ENCODE measurements around the gene SLC25A44.
"Not testable (repeated sequence)": the region's sequence is repeated elsewhere in the genome, so short reads cannot be mapped to it uniquely, and the experiment has no call there.

The SLC25A44 gene

GRCh38 chr1:156211243-156211642 lies 17.3 kb downstream of the SLC25A44 start:
- no peak for TF ChIP-seq CTCF (IDR thresholded peaks at IDR 0.05)
- H3K4me3 ChIP-seq = no peak overlapping the region
- DNase-seq (ENCODE audit: low spot score) = no peak
- H3K27ac ChIP-seq = no peak overlapping the region

- DNase-seq (ENCODE audit: low spot score) = no peak
- no peak for TF ChIP-seq CTCF (IDR thresholded peaks at IDR 0.05)
- Histone ChIP-seq H3K27ac (peak overlapping the region; percentile 98 to 99), H3K4me3 (peak overlapping the region; percentile 90)
These were observed 18.2 kb downstream of the SLC25A44 start for GRCh38 chr1:156212130-156212529.

DNA sequence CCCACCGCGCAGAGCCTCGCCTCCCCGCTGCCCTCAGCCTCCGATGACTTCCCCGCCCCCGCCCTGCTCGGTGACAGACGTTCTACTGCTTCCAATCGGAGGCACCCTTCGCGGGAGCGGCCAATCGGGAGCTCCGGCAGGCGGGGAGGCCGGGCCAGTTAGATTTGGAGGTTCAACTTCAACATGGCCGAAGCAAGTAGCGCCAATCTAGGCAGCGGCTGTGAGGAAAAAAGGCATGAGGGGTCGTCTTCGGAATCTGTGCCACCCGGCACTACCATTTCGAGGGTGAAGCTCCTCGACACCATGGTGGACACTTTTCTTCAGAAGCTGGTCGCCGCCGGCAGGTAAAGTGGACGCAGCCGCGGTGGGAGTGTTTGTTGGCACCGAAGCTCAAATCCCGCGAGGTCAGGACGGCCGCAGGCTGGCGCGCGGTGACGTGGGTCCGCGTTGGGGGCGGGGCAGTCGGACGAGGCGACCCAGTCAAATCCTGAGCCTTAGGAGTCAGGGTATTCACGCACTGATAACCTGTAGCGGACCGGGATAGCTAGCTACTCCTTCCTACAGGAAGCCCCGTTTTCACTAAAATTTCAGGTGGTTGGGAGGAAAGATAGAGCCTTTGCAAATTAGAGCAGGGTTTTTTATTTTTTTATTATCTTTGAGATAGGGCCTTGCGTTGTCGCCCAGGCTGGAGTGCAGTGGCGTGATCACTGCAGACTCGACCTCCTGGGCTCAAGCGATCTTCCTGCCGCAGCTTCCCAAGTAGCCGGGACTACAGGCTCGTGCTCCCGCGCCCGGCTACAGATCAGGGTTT lies 19.1 kb downstream of the SLC25A44 start, which contains the start of gene PMF1:
PMF1 (plus strand) TSS at position 175 of the 811 bp plus-strand sequence; CDS start at position 184, 9 bp downstream.
- TF ChIP-seq CTCF (IDR thresholded peaks at IDR 0.05) = no peak
- H3K4me3 ChIP-seq = peak within 1 kb of the TSS; percentile 90
- H3K27ac ChIP-seq = peak within 1 kb of the TSS; percentile 98 to 99
- peak; percentile 98 for DNase-seq (ENCODE audit: low spot score)

DNA sequence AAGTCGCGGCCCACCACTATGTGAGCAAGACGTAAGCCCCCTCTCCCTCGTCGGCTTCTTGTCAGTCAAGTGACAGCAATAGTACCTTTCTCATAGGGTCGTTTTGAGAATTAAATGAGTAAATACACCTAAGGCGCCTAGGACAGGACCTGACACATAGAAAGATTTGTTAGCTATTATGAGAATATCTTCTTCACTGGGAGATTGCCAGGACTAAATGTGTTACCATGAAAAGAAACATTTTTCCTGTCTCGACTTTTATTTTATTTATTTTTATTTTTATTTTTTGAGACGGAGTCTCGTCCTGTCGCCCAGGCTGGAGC lies 19.7 kb downstream of the SLC25A44 start:
- peak overlapping the region; percentile 90 for H3K4me3 ChIP-seq
- no peak for TF ChIP-seq CTCF (IDR thresholded peaks at IDR 0.05)
- H3K27ac ChIP-seq = peak overlapping the region; percentile 98 to 99
- no peak for DNase-seq (ENCODE audit: low spot score)

DNA sequence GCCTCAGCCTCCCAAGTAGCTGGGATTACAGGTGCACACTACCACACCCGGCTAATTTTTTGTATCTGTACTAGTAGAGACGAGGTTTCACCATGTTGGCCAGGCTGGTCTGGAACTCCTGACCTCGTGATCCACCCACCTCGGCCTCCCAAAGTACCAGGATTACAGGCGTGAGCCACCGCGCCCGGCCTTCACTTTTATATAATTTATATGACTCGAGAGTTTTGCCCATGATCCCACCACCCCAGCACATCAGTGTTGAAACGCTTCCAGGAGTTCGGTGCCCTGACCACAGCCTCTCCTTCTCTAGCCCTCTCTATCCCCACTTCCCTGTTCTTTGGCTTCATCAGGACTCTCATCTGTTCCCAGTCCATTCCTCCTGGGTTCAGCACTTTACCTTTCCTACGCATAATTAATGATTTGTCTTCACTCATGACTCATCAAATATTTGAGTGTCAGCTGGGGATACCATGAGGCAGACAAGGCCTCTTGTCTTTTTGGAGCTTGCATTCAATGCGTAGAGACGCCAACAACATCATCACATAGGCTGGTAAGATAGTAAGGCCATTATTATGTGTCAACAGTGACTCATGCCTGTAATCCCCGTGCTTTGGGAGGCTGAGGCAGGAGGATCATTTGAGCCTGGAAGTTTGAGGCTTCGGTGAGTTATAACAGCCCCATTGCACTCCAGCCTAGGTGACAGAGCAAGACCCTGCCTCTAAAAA lies 20.3 kb downstream of the SLC25A44 start:
- Histone ChIP-seq H3K27ac (peak overlapping the region in 1 of 2 donors; percentile 98), H3K4me3 (peak overlapping the region; percentile 90)
- no peak for TF ChIP-seq CTCF (IDR thresholded peaks at IDR 0.05)
- no peak for DNase-seq (ENCODE audit: low spot score)

DNA sequence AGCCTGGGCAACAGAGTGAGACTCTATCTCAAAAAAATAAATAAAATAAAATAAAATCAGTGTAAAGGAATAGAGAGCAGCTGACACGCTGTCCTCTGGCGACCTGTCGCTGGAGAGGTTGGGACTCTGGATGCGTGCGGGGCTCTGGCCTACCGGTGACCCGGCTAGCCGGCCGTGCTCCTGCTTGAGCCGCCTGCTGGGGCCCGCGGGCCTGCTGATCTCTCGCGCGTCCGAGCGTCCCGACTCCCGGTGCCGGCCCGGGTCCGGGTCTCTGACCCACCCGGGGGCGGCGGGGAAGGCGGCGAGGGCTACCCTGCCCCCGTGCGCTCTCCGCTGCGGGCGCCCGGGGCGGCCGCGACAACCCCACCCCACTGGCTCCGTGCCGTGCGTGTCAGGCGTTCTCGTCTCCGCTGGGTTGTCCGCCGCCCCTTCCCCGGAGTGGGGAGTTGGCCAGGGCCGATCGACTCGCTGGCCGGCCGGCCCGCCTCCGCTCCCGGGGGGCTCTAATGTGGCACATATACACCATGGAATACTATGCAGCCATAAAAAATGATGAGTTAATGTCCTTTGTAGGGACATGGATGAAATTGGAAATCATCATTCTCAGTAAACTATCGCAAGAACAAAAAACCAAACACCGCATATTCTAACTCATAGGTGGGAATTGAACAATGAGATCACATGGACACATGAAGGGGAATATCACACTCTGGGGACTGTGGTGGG lies 22.6 kb downstream of the SLC25A44 start:
- not testable (repeated sequence) for H3K27ac ChIP-seq; DNase-seq (ENCODE audit: low spot score); H3K4me3 ChIP-seq

DNA sequence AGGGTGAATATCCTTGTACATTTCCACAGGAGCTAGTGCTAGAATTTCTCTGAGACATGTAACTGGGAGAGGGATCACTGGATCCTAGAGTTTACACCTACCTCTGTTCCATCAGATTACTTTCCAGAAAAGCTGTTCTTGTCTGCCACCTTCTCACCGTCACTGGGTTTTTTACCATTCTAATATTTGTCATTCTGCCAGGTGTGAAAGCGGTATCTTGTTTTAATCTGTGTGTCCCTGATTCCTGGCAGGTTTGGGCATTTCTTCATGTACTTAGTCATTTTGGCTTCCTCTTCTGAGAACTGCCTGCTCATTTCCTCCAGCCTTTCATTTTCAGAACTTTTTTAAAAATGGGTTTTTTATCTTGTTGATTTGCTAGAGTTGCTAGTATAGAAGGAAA lies 24.0 kb downstream of the SLC25A44 start:
- peak overlapping the region in 1 of 2 donors; percentile 55 for H3K27ac ChIP-seq
- H3K4me3 ChIP-seq = no peak overlapping the region
- no peak for TF ChIP-seq CTCF (IDR thresholded peaks at IDR 0.05)
- no peak for DNase-seq (ENCODE audit: low spot score)

Data from coronary artery (tissue), 2 donors.